OCI-LY1 (cell line): Measurements from ENCODE around the gene ENTPD6.

Experiments
- CTCF ChIP-seq: fragments of 200-600 bp; sonication (generic), shearing (Covaris generic); IDR thresholded peaks from 2 replicates; pipeline ENCODE4 v1.5.1; 2017; ENCODE audit warnings: mild to moderate bottlenecking, antibody characterized with exemption, low read length, moderate library complexity, mixed read lengths
- EZH2 ChIP-seq: fragments of 200-600 bp; sonication (generic), shearing (Covaris generic); IDR thresholded peaks from 2 replicates; pipeline ENCODE4 v1.8.0; 2017; ENCODE audit warnings: borderline replicate concordance, mixed run types, mild to moderate bottlenecking, antibody characterized with exemption, low read length, moderate library complexity, mixed read lengths

- TF ChIP-seq CTCF (no peak), EZH2 (no peak)
Observed at GRCh38 chr20:25247518-25247955, 52.0 kb downstream of the ENTPD6 start.
